Measurements from ENCODE around the gene C2orf72. TPM values are rescaled to one million over a fixed set of nuclear protein-coding genes. Genes with fewer than 3 reads are reported as not detected.

C2orf72 gene
- total and polyA plus RNA-seq, 2 of the 13 experiments (the other 11 are each of a cell fraction or from before 2014, with no cell fraction given): 147 to 203 TPM

GRCh38 chr2:231013820-231014219, 23.5 kb upstream of the C2orf72 start (continued):
- TF ChIP-seq ZNF451 (CRISPR knock-in tag; IDR thresholded peaks at IDR 0.05): no peak
- no peak for TF ChIP-seq POGZ (CRISPR knock-in tag; IDR thresholded peaks at IDR 0.05)
- no peak for TF ChIP-seq CREB1 (IDR thresholded peaks at IDR 0.05)
- TF ChIP-seq CREB1 (CRISPR knock-in tag; IDR thresholded peaks at IDR 0.05): no peak

DNA sequence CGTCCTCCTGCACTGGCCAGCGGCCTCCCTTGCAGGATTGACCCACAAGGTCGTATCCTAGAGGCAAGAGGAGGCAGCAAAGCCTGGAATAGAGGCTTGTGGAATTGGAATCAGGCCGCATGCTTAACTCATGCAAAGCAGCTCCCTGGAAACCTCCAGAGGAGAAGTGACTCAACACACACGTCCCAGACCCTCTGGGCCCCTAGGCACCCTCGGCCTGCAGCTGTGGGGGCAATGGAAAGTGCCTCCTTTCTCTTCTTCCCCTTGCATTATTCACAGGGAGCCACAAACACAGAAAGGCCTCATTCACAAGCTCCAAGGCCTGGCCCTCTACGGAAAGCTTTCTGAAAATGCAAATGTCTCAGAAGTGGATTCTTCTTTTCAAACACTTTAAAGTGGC, 21.8 kb upstream of the C2orf72 start:
- CTCF ChIA-PET (ENCODE audit: low intra/inter-chr PET ratio, low total read pairs): no interaction called here
- Histone ChIP-seq H3K27ac (ENCODE audit: extremely low read length, insufficient read depth, low read length) (no peak overlapping the region), H2AFZ (ENCODE audit: low read length) (no peak overlapping the region), H4K20me1 (ENCODE audit: insufficient read depth, low read length) (no peaks in the 10 kb centered on the region), H3K36me3 (replicated peaks in 1 of 2; ENCODE audit: control insufficient read depth in 1 of 2, insufficient read depth in 2 of 2, low read length in 2 of 2) (no peaks in the 10 kb centered on the region), H3K4me2 (ENCODE audit: low read depth, low read length) (peak overlapping the region; percentile 8; the same call in 1 of the 2 replicates), H3K4me1 (ENCODE audit: insufficient read depth, low read length) (peaks cover 11% of the 10 kb centered on the region; the same call in 1 of the 2 replicates), H3K9me3 (ENCODE audit: low read length) (no peaks in the 10 kb centered on the region), H3K4me3 (replicated peaks in 1 of 3; ENCODE audit: insufficient read depth in 1 of 3, low read depth in 2 of 3, low read length in 3 of 3) (no peak overlapping the region), H3K79me2 (ENCODE audit: insufficient read depth, low read length) (no peaks in the 10 kb centered on the region), H3K9ac (ENCODE audit: insufficient read depth, low read depth, low read length) (no peak overlapping the region), H3K27me3 (ENCODE audit: control insufficient read depth in 1 of 2, insufficient read depth in 2 of 2, low read length in 2 of 2) (peaks cover 0 to 38% of the 10 kb centered on the region in 2 experiments; a peak in 4 of 5 replicates)
- in situ Hi-C loops (cut with HindIII; ENCODE audit: extremely low pct_ligation_motif_present, low pct_unique_long_range_greater_than_20kb) (no loop called here), intact Hi-C loops (cut with micrococcal nuclease; ENCODE audit: unreplicated experiment) (no loop called here)
- DNase-seq (ENCODE audit: low spot score) (no peak), FAIRE-seq (no peak), ATAC-seq (peak; percentile 69)
- BruUV-seq (replicated peaks): no TSS peak
- TF ChIP-seq ZNF687 (CRISPR knock-in tag; IDR thresholded peaks at IDR 0.05): peak; percentile 13; the same call in 1 of the 2 replicates
- TF ChIP-seq, protein P1, sequence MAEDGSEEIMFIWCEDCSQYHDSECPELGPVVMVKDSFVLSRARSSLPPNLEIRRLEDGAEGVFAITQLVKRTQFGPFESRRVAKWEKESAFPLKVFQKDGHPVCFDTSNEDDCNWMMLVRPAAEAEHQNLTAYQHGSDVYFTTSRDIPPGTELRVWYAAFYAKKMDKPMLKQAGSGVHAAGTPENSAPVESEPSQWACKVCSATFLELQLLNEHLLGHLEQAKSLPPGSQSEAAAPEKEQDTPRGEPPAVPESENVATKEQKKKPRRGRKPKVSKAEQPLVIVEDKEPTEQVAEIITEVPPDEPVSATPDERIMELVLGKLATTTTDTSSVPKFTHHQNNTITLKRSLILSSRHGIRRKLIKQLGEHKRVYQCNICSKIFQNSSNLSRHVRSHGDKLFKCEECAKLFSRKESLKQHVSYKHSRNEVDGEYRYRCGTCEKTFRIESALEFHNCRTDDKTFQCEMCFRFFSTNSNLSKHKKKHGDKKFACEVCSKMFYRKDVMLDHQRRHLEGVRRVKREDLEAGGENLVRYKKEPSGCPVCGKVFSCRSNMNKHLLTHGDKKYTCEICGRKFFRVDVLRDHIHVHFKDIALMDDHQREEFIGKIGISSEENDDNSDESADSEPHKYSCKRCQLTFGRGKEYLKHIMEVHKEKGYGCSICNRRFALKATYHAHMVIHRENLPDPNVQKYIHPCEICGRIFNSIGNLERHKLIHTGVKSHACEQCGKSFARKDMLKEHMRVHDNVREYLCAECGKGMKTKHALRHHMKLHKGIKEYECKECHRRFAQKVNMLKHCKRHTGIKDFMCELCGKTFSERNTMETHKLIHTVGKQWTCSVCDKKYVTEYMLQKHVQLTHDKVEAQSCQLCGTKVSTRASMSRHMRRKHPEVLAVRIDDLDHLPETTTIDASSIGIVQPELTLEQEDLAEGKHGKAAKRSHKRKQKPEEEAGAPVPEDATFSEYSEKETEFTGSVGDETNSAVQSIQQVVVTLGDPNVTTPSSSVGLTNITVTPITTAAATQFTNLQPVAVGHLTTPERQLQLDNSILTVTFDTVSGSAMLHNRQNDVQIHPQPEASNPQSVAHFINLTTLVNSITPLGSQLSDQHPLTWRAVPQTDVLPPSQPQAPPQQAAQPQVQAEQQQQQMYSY (CRISPR knock-in tag; IDR thresholded peaks at IDR 0.05): peak; percentile 83
- TF ChIP-seq BCL6 (CRISPR knock-in tag; IDR thresholded peaks at IDR 0.05): no peak
- WGBS (ENCODE audit: low lambda C conversion rate): 13% methylated on average over 6 of the region's 7 CpGs
- POLR2A ChIA-PET: interaction anchor here (0.9 to 3.4 kb wide), 3 partner anchors 8 to 36 kb away, joined by 3 to 41 read pairs (median 5); no protein-coding TSS in a partner anchor

All from HepG2 (cell line).